Stimulated activated CD4-positive, alpha-beta T cell treated with anti-CD3 and anti-CD28 coated beads, TNF-alpha, amount 100 ng/mL, for 4 hours (primary cell): Measurements from ENCODE around the gene UTP14A.

Experiments
- DNase-seq, 3 experiments: peaks; one replicate each; pipeline ENCODE4 v3.0.0-alpha.2; 2020; ENCODE audit warnings: low read depth in 3 of 3

The UTP14A gene

GRCh38 chrX:129945131-129945530, 39.2 kb downstream of the UTP14A start:
- no peak for DNase-seq

GRCh38 chrX:129953334-129953648, 47.3 kb downstream of the UTP14A start:
- no peak for DNase-seq

GRCh38 chrX:129953881-129954280, 47.9 kb downstream of the UTP14A start:
- DNase-seq: no peak

DNA sequence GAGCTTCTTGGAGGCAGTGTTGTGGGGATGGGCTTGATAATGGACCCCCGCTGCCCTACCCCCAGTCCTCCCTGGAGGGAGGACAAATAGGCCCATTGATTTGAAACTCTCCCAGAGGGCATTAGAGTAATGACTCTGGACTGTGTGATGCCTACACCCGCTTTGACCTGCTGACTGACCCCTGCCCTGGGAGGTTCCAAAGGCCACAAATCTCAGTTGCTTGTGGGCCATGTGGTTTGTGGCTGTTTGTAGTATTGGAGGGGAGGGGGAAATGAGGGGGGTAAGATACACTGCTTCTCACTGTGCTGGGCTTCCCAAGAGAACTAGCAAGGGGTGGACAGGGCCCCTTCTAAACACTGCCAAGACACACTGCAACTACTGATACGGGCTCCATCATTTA, 48.8 kb downstream of the UTP14A start:
- DNase-seq: no peak

- DNase-seq: no peak
Observed at GRCh38 chrX:129955682-129956081, 49.7 kb downstream of the UTP14A start.

DNA sequence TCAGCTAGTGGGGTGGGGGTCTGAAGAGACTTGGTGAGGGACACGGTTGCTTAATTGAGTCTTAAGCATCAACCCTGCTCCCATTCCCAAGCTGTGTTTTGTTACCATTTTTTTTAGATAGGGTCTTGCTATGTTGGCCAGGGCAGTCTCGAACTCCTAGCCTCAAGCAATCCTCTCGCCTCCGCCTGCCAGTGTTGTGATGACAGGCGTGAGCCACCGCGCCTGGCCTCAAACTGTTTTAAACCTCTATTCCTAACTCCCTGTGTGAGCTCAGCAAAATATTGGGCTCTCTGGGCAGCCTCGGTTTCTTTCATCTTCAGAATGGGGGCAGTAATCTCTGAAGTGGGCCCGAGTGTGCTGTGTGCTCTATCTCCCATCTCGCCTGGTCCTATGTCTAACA, 50.2 kb downstream of the UTP14A start:
- no peak for DNase-seq

GRCh38 chrX:129956765-129957164, 50.8 kb downstream of the UTP14A start:
- DNase-seq: no peak

- no peak for DNase-seq
Observed at GRCh38 chrX:129957241-129958082, 51.5 kb downstream of the UTP14A start.

- DNase-seq: no peak
Observed at GRCh38 chrX:129958083-129958465, 52.1 kb downstream of the UTP14A start.

GRCh38 chrX:129958814-129959492, 53.0 kb downstream of the UTP14A start:
- DNase-seq: no peak

GRCh38 chrX:129959493-129959832, 53.5 kb downstream of the UTP14A start:
- DNase-seq: no peak

GRCh38 chrX:129961180-129962083, 55.5 kb downstream of the UTP14A start:
- DNase-seq: peak in 1 of 3 experiments; percentile 26

DNA sequence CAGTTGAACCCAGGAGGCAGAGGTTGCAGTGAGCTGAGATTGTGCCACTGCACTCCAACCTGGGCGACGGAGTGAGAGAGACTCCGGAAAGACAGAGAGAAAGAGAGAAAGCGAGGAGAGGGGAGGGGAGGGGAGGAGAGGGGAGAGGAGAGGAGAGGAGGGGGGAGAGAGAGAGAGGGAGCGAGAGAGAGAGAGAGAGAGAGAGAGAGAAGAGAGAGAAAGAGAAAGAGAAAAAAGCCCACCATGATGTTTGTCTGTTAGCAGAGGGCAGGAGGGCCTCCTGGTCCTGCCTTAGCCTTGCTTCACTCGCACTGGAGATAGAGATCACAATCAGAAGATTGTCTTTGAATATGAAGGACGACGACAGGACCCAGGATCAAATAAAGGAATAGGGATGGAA, 57.8 kb downstream of the UTP14A start:
- no peak for DNase-seq

DNA sequence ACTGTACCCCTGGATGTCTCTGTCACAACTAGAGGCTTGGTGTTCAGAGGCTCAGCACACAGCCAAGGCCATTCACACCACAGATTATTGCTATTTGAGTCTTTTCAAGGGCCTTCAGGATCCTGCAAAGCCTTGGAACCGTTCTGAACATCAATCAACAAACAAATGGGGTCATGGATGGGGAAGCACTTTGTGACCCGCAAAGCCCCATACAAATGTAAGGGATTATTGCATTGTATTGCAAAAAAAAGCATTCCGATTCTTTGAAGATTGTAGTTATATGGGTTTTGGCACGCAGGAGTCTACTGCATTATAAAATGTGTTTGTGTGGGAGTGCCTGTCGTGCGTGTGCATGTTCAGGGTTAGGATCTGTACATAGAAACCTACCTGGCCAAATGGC, 59.2 kb downstream of the UTP14A start:
- DNase-seq: no peak

DNA sequence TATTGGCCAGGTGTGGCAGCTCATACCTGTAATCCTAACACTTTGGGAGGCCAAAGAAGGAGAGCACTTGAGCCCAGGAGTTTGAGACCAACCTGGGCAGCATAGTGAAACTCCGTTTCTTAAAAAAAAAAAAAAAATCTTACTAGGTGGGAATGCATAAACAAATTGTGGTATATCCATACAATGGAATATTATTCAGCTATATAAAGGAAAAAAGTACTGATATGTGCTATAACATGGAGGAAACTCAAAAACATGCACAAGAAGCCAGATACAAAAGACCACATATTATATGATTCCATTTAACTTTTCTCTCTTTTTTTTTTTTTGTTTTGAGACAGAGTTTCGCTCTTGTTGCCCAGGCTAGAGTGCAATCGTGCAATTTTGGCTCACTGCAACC, 63.0 kb downstream of the UTP14A start:
- DNase-seq: no peak

- no peak for DNase-seq
Observed at GRCh38 chrX:129976441-129976840, 70.5 kb downstream of the UTP14A start.
